Ovary (tissue), 9 donors: ENCODE measurements around the gene TULP4. TPM values are rescaled to one million over a fixed set of nuclear protein-coding genes. Genes with fewer than 3 reads are reported as not detected.
"Not testable (repeated sequence)": the region's sequence is repeated elsewhere in the genome, so short reads cannot be mapped to it uniquely, and the experiment has no call there.

Experiments
- DNase-seq, 5 donors: peaks; one replicate each; pipeline ENCODE4 v3.0.0-alpha.2; 2019 to 2020
- H3K27ac ChIP-seq, 2 donors: fragments of 200-600 bp; one replicate each; pipeline versions ENCODE4 v1.5.1 to v1.8.0; 2019 to 2022
- H3K27me3 ChIP-seq: fragments of 200-600 bp; one replicate; pipeline ENCODE4 v1.8.0; 2022
- H3K36me3 ChIP-seq: fragments of 200-600 bp; sonication (generic); one replicate; pipeline ENCODE4 v1.5.1; 2019
- H3K4me1 ChIP-seq: one replicate; pipeline ENCODE4 v1.8.1; 2013; ENCODE audit warnings: mild to moderate bottlenecking, moderate library complexity; ENCODE audit not compliant: insufficient read depth
- H3K4me3 ChIP-seq: fragments of 200-600 bp; sonication (generic); one replicate; pipeline ENCODE4 v1.5.1; 2017
- H3K9me3 ChIP-seq, 2 donors: fragments of 200-600 bp in 1 of 2; sonication (generic) in 1 of 2; one replicate each; pipeline versions ENCODE4 v1.5.1 to v1.8.1; 2013 to 2019; ENCODE audit warnings: mild to moderate bottlenecking in 1 of 2, moderate library complexity in 1 of 2
- EP300 ChIP-seq: sonication (generic); formaldehyde crosslinking; IDR thresholded peaks from one replicate; pipeline ENCODE4 v1.6.1; 2017; ENCODE audit warnings: antibody characterized with exemption
- POLR2A ChIP-seq: fragments of 450-650 bp; IDR thresholded peaks from one replicate; pipeline ENCODE4 v1.6.1; 2017; ENCODE audit warnings: antibody characterized with exemption, mild to moderate bottlenecking, moderate library complexity
- WGBS, 3 donors: extraction: QIAGEN DNeasy Blood & Tissue Kit in 1 of 3; methylation state at CpG; one replicate each; pipeline versions ENCODE4 v1.1.5 to v1.1.7; 2013 to 2017; 5-methylcytosine and 5-hydroxymethylcytosine counted together
- intact Hi-C, 4 donors: fragments of 100-400 bp; cut with DNase I; formaldehyde crosslinking; loops; one replicate each; pipeline versions ENCODE4 v1.11.0 to v1.15.1; 2022 to 2023
- polyA plus RNA-seq, 2 donors: library from polyadenylated mRNA; stranded (reverse); fragments of 200-250 nt in 1 of 2; fragments of 350-450 nt in 1 of 2; fragmentation: Illumina TruSeq in 1 of 2; extraction: RNeasy Lipid Tissue Mini Kit (QIAGEN cat#74804) in 1 of 2; gene quantifications; one replicate each; pipeline ENCODE4 v1.2.3, GENCODE V29; 2013 to 2014
- total RNA-seq, 7 donors: library from RNA; depleted of rRNA in 2 of 7; stranded (reverse); fragments of >200 nt in 2 of 7; fragmentation: NEBNext Ultra II Directional in 3 of 7; extraction: Animal tissue kit (Norgen Biotek cat#: 25700) in 3 of 7; gene quantifications; one replicate each; pipeline versions ENCODE4 v1.1.0 to v1.2.4, GENCODE V29; 2016 to 2023
- TF ChIP-seq, protein P1 (sequence below), 3 donors: fragments of 450-650 bp in 2 of 3; fragments of 200-600 bp in 1 of 3; IDR thresholded peaks; one replicate each; pipeline versions ENCODE4 v1.5.1 to v1.8.0; 2016 to 2022; ENCODE audit warnings: antibody characterized with exemption in 3 of 3, mild to moderate bottlenecking in 1 of 3
- donor health status: DM: no; HTN: no; CAD: no; lungs with moderate emphysema.
- donor health status: DM: no; HTN: no; CAD: no.
- donor health status: Bipolar disorder and iron deficiency.
- donor health status: DM: yes; HTN: yes; CAD: no.
- donor health status: DM: no; HTN: no; CAD: no.
- donor health status: DM: yes; HTN: yes; CAD: no.

TULP4 gene
- total and polyA plus RNA-seq, 9 donors = 7.5 to 152 (median 92.6) TPM

DNA sequence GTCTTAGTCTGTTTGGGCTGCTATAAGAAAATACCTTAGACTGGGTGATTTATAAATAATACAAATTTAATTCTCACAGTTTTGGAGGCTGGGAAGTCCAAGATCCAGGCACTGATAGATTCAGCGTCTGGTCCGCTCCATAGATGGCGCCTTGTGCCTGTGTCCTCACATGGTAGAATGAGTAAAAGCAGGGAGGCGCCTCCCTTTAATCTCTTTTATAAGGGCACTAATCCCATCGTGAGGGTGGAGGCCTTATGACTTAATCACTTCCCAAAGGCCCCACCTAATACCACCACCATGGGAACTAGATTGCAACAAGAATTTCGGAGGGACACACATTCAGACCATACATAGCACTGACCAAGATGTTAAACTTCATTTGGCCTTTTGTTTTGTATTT lies 156.4 kb downstream of the TULP4 start:
- H3K4me3 ChIP-seq = no peak overlapping the region
- H3K27me3 ChIP-seq = no peaks in the 10 kb centered on the region
- TF ChIP-seq, protein P1, sequence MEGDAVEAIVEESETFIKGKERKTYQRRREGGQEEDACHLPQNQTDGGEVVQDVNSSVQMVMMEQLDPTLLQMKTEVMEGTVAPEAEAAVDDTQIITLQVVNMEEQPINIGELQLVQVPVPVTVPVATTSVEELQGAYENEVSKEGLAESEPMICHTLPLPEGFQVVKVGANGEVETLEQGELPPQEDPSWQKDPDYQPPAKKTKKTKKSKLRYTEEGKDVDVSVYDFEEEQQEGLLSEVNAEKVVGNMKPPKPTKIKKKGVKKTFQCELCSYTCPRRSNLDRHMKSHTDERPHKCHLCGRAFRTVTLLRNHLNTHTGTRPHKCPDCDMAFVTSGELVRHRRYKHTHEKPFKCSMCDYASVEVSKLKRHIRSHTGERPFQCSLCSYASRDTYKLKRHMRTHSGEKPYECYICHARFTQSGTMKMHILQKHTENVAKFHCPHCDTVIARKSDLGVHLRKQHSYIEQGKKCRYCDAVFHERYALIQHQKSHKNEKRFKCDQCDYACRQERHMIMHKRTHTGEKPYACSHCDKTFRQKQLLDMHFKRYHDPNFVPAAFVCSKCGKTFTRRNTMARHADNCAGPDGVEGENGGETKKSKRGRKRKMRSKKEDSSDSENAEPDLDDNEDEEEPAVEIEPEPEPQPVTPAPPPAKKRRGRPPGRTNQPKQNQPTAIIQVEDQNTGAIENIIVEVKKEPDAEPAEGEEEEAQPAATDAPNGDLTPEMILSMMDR (IDR thresholded peaks at IDR 0.05) = no peak
- no peak for TF ChIP-seq EP300
- no peak for TF ChIP-seq POLR2A
- 91 to 93% (median 91%) methylated on average over 6 of the region's 6 CpGs for WGBS, 3 donors
- no peak overlapping the region for H3K27ac ChIP-seq
- intact Hi-C loops = no loop called here
- no peaks in the 10 kb centered on the region for H3K4me1 ChIP-seq
- no peaks in the 10 kb centered on the region for H3K9me3 ChIP-seq
- DNase-seq = no peak
- H3K36me3 ChIP-seq = no peaks in the 10 kb centered on the region

DNA sequence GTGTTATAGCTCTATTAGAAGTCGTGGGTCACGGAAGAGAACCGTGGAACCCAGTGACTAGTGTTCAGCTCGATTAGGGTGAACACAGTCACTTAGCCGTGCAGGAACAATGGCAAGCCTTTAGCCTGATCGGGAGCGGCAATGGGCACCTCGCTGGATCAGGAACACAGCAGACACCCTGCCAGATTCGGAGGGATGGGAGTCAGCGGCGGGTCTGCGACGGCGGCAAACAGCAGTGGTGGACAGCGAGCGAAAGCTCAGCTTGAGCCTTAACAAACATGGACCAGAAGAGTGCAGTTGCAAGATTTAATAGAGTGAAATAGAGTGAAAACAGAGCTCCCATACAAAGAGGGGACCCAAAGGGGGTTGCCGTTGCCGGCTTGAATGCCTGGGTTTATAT lies 157.8 kb downstream of the TULP4 start:
- intact Hi-C loops = loop anchor here in 1 of 4 donors (5.0 kb wide), 1 partner anchor 642 kb away; no protein-coding TSS in a partner anchor
- H3K36me3 ChIP-seq, H3K9me3 ChIP-seq, H3K27me3 ChIP-seq, H3K4me3 ChIP-seq, DNase-seq, H3K27ac ChIP-seq, H3K4me1 ChIP-seq: not testable (repeated sequence)
- WGBS, 3 donors = 96 to 98% (median 97%) methylated on average over 18 of the region's 18 CpGs

DNA sequence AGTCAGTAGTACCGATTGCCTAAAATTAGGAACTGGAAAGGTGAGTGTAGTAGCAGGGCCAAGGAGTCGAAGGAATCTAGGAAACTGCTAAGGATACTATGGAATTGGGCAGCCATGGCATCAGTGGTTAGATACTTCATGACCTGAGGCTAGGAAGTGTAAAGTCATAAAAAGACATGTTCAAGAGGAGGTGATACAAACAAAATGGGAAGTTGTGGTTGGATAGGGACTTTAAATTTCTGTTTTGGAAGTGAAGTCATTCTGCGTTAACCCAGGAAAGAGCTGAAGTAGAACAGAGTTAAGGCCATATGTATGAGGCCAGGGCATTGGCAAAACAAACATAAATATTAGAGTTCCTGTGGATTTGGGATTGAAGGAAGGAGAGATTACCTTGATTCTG lies 159.1 kb downstream of the TULP4 start:
- Histone ChIP-seq H3K27ac (no peak overlapping the region), H3K27me3 (no peaks in the 10 kb centered on the region), H3K36me3 (no peaks in the 10 kb centered on the region), H3K9me3 (no peaks in the 10 kb centered on the region), H3K4me1 (no peaks in the 10 kb centered on the region), H3K4me3 (no peak overlapping the region)
- TF ChIP-seq, protein P1 (IDR thresholded peaks at IDR 0.05) = no peak
- TF ChIP-seq EP300 (no peak), POLR2A (no peak)
- WGBS, 3 donors = 95 to 99% (median 97%) methylated on average over 3 of the region's 3 CpGs
- no peak for DNase-seq
- intact Hi-C loops = loop anchor here in 1 of 4 donors (5.0 kb wide), 1 partner anchor 641 kb away; no protein-coding TSS in a partner anchor

DNA sequence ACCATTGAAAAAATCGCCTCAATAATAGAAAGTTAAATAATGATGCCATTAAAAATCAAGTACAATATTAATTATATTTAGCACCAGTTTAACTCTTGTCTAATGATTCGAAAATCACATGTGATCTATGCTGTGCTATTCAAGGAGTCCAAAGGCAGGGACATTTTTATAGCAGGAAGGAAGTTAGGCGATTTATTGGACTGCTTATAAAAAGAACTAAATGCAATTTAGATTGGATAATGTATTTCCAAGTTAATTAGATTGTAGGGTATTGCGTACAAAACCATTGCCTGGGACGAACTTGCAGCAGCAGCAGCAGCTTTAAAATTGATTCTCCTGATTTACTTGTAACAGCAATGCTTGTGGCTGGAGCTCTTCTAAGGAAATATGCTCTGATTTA lies 160.2 kb downstream of the TULP4 start:
- Histone ChIP-seq H3K36me3 (no peaks in the 10 kb centered on the region), H3K9me3 (no peaks in the 10 kb centered on the region), H3K4me3 (no peak overlapping the region), H3K4me1 (no peaks in the 10 kb centered on the region), H3K27ac (no peak overlapping the region), H3K27me3 (no peaks in the 10 kb centered on the region)
- DNase-seq = no peak
- intact Hi-C loops = loop anchor here in 1 of 4 donors (5.0 kb wide), 1 partner anchor 640 kb away; no protein-coding TSS in a partner anchor
- 70 to 84% (median 74%) methylated on average over 5 of the region's 5 CpGs for WGBS, 3 donors
- TF ChIP-seq POLR2A = no peak

DNA sequence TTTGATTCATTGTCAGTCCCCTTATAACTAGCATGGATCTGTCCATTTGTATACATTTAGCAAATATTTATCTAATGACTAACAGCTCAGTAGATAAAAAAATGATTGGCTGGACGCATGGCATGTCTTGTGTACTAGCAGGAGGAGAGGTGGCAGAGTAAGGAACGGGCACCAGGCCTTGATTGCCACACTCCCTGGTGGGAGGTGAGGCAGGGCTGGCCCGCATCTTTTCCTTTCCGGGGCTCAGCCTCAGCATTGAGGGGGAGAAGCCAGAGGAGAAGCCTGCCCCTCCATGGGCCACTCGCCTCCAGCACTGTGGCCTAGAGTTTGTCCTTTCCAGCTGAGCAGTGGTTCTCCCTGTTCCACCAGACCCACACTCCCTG lies 162.7 kb downstream of the TULP4 start:
- Histone ChIP-seq H3K4me3 (no peak overlapping the region), H3K9me3 (no peaks in the 10 kb centered on the region), H3K4me1 (no peaks in the 10 kb centered on the region), H3K27ac (no peak overlapping the region), H3K36me3 (no peaks in the 10 kb centered on the region), H3K27me3 (no peaks in the 10 kb centered on the region)
- WGBS, 3 donors = 73 to 78% (median 73%) methylated on average over 5 of the region's 5 CpGs
- intact Hi-C loops = loop anchor here in 1 of 4 donors (5.0 kb wide), 1 partner anchor 637 kb away; no protein-coding TSS in a partner anchor
- no peak for DNase-seq
- TF ChIP-seq EP300 (no peak), POLR2A (no peak)
- TF ChIP-seq, protein P1 (IDR thresholded peaks at IDR 0.05) = no peak
